ENCODE data around the gene MBTD1.

DNA sequence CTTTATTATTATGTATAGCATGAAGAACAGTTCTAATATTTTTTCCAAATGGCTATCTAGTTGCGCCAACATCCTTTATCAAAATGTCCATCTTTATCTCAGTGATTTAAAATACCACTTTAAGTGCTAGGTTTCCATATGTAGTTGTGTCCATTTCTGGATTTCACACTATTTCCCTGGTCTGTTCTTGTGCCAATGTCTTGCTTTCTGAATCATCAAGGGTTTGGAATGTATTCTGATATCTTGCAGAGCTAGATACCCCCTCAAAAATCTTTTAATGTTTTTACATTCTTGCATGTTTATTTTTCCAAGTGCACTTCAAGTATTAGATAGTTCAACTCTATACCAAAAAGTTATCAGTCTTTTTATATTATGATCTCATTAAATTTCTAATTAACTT is 14.3 kb downstream of the MBTD1 start:
- TF ChIP-seq CTCF (IDR thresholded peaks at IDR 0.05 in 8 of 11, conservative IDR thresholded peaks at IDR 0.05 in 3 of 11) (no peak), POLR2A (IDR thresholded peaks at IDR 0.05) (no peak), POLR2AphosphoS5 (IDR thresholded peaks at IDR 0.05) (no peak)

Data from spleen (tissue), 7 donors.